Ascending aorta (tissue), 2 donors: ENCODE results near the gene PROCA1. TPM values are rescaled to one million over a fixed set of nuclear protein-coding genes. Genes with fewer than 3 reads are reported as not detected.

Experiments used
- DNase-seq, 2 donors: peaks; one replicate each; pipeline ENCODE4 v3.0.0-alpha.2; 2019; ENCODE audit warnings: low spot score in 2 of 2
- H3K27ac ChIP-seq, 2 donors: fragments of 200-600 bp; sonication (generic); one replicate each; pipeline ENCODE4 v1.5.1; 2016 to 2017; ENCODE audit warnings: mild to moderate bottlenecking in 1 of 2
- H3K27me3 ChIP-seq: fragments of 200-600 bp; sonication (generic); one replicate; pipeline ENCODE4 v1.5.1; 2017
- H3K36me3 ChIP-seq, 2 donors: fragments of 200-600 bp; sonication (generic); one replicate each; pipeline ENCODE4 v1.5.1; 2016
- H3K4me1 ChIP-seq, 2 donors: fragments of 200-600 bp; sonication (generic); one replicate each; pipeline ENCODE4 v1.5.1; 2016 to 2017; ENCODE audit warnings: mild to moderate bottlenecking in 1 of 2
- H3K4me3 ChIP-seq, 2 donors: fragments of 200-600 bp; sonication (generic); one replicate each; pipeline ENCODE4 v1.5.1; 2016 to 2017; ENCODE audit warnings: mild to moderate bottlenecking in 1 of 2
- H3K9me3 ChIP-seq, 2 donors: fragments of 200-600 bp; sonication (generic); one replicate each; pipeline ENCODE4 v1.5.1; 2016
- intact Hi-C: fragments of 100-400 bp; cut with DNase I; formaldehyde crosslinking; loops from one replicate; pipeline ENCODE4 v1.15.1; 2023
- total RNA-seq: library from RNA; depleted of rRNA; stranded (reverse); fragments of >200 nt; gene quantifications from one replicate; pipeline ENCODE4 v1.1.0, GENCODE V29; 2016
- TF ChIP-seq, protein P1 (sequence below), 3 experiments: fragments of 200-600 bp in 2 of 3; fragments of 450-650 bp in 1 of 3; sonication (generic) in 2 of 3; IDR thresholded peaks; one replicate each; pipeline ENCODE4 v1.5.1; 2016 to 2019; ENCODE audit warnings: antibody characterized with exemption in 3 of 3, mild to moderate bottlenecking in 1 of 3, moderate library complexity in 1 of 3

PROCA1 gene
- total RNA-seq, 1 donor from 2014 or later = 1.6 TPM

DNA sequence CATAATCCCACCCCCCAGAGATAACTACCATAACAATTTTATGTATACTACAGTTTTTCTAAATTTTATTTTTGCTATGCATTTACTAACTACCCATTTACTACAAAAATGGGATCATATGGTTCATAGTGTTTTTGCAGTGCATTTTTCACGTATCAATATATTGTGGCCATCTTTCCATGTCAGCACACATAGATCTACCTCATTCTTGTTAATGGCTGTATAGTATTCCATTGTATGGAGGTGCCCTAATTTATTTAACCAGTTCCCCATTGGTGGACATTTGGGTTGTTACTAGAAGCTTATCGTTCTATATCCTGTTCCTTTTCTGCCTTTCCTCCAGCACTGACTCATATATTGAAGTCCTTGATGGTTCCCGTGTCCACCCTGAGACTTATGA lies 22.7 kb downstream of the PROCA1 start:
- no peak overlapping the region for H3K4me3 ChIP-seq
- peaks cover 79 to 95% of the 10 kb centered on the region in 2 donors for H3K36me3 ChIP-seq
- intact Hi-C loops = no loop called here
- no peak for DNase-seq
- H3K27me3 ChIP-seq = no peaks in the 10 kb centered on the region
- TF ChIP-seq, protein P1, sequence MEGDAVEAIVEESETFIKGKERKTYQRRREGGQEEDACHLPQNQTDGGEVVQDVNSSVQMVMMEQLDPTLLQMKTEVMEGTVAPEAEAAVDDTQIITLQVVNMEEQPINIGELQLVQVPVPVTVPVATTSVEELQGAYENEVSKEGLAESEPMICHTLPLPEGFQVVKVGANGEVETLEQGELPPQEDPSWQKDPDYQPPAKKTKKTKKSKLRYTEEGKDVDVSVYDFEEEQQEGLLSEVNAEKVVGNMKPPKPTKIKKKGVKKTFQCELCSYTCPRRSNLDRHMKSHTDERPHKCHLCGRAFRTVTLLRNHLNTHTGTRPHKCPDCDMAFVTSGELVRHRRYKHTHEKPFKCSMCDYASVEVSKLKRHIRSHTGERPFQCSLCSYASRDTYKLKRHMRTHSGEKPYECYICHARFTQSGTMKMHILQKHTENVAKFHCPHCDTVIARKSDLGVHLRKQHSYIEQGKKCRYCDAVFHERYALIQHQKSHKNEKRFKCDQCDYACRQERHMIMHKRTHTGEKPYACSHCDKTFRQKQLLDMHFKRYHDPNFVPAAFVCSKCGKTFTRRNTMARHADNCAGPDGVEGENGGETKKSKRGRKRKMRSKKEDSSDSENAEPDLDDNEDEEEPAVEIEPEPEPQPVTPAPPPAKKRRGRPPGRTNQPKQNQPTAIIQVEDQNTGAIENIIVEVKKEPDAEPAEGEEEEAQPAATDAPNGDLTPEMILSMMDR (IDR thresholded peaks at IDR 0.05) = no peak
- H3K27ac ChIP-seq = no peak overlapping the region
- no peaks in the 10 kb centered on the region for H3K4me1 ChIP-seq
- H3K9me3 ChIP-seq = no peaks in the 10 kb centered on the region

DNA sequence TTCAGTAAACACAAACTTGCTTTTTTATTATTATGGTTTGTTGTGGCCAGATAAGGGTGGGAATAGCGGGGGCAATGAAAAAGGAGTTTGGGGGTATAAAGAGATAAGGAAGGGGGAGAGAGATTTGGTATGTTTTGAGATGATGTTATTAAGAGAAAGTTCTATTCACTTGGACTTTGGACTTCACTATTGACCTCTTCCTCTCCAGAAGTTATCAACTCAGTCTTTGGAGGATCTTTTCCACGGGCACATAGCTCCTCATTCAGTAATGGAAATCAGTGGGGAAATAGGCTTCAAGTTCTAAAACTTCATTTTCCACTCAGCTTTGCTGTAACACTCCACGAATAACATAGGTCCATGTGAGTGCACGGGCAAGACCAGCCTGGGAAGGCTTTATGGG lies 23.2 kb downstream of the PROCA1 start:
- no peaks in the 10 kb centered on the region for H3K4me1 ChIP-seq
- H3K36me3 ChIP-seq = peaks cover 79 to 95% of the 10 kb centered on the region in 2 donors
- TF ChIP-seq, protein P1 (IDR thresholded peaks at IDR 0.05) = no peak
- H3K9me3 ChIP-seq = no peaks in the 10 kb centered on the region
- H3K27ac ChIP-seq = no peak overlapping the region
- no peak for DNase-seq
- intact Hi-C loops = no loop called here
- no peaks in the 10 kb centered on the region for H3K27me3 ChIP-seq
- no peak overlapping the region for H3K4me3 ChIP-seq

DNA sequence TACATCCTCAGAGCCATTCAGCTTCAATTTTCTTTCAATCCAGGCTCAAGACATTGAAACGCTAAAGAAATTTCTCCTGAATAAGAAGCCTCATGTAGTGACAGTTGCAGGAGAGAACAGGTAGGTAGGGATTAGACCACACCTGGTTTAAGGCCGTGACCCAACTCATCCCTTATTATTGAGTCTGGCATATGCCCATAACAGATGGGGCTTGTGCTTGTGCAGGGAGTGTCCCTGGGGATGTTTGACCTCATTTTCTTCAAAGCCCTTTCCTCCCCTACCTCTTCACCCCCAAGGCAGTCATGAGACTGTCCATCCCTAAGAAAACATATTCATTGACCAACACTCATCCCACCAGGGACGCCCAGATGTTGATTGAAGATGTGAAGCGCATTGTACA lies 25.4 kb downstream of the PROCA1 start:
- no peaks in the 10 kb centered on the region for H3K4me1 ChIP-seq
- no peak overlapping the region for H3K27ac ChIP-seq
- no peaks in the 10 kb centered on the region for H3K9me3 ChIP-seq
- no peak for DNase-seq
- no peak overlapping the region for H3K4me3 ChIP-seq
- TF ChIP-seq, protein P1 (IDR thresholded peaks at IDR 0.05) = no peak
- intact Hi-C loops = no loop called here
- no peaks in the 10 kb centered on the region for H3K27me3 ChIP-seq
- peaks cover 100% of the 10 kb centered on the region in 2 donors for H3K36me3 ChIP-seq

DNA sequence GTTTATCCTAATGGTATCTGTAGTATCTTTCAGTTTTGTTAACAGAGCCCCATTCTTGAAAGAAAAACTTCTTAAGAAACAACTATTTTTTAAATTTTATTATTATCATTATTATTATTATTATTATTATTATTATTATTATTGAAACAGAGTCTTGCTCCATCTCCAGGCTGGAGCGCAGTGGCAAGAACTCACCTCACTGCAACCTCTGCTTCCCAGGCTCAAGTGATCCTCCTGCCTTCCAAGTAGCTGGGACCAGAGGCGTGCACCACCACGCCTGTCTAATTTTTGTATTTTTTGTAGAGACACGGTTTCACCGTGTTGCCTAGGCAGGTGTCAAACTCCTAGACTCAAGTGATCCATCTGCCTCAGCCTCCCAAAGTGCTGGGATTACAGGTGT lies 26.3 kb downstream of the PROCA1 start:
- Histone ChIP-seq H3K9me3 (no peaks in the 10 kb centered on the region), H3K36me3 (peaks cover 100% of the 10 kb centered on the region in 2 donors), H3K27ac (no peak overlapping the region), H3K27me3 (no peaks in the 10 kb centered on the region), H3K4me1 (no peaks in the 10 kb centered on the region), H3K4me3 (no peak overlapping the region)
- intact Hi-C loops = no loop called here
- TF ChIP-seq, protein P1 (IDR thresholded peaks at IDR 0.05) = no peak
- no peak for DNase-seq

DNA sequence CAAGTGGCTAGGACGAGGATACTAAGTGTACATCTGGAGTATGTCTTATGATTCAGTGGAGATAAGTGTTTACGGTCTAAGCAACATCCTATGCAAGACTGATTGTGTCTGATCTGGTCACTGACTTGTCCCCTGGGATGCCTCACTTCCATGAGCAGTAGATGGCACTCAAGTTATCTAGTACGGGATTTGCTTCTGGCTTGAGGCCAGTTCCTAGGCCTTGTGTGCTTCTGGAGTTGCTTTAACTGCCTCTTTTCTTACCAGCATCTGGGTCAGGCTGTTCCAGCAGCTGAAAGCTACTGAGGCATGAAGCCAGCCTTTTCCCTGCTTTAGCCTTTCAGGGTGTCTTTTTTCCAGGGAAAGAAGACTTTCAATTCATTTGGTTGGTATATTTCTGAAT lies 26.7 kb downstream of the PROCA1 start:
- Histone ChIP-seq H3K36me3 (peaks cover 100% of the 10 kb centered on the region in 2 donors), H3K27me3 (no peaks in the 10 kb centered on the region), H3K27ac (no peak overlapping the region), H3K4me1 (no peaks in the 10 kb centered on the region), H3K9me3 (no peaks in the 10 kb centered on the region), H3K4me3 (no peak overlapping the region)
- TF ChIP-seq, protein P1 (IDR thresholded peaks at IDR 0.05) = no peak
- DNase-seq = no peak
- intact Hi-C loops = no loop called here

DNA sequence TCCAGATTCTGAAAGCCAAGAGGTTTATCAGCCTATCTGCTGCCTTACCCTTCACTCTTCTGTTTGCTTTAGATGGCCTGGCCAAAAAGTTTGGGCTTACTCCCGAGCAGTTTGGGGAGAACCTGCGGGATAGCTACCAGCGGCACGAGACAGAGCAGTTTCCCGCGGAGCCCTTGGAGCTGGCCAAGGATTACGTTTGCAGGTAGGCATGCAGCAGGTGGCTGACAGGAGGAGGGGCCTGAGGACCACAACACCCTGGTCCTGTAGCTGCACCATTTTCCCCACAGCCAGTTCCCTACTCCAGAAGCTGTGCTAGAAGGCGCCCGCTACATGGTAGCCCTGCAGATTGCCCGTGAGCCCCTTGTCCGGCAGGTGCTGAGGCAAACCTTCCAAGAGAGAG lies 29.0 kb downstream of the PROCA1 start:
- DNase-seq = no peak
- Histone ChIP-seq H3K27me3 (no peaks in the 10 kb centered on the region), H3K36me3 (peaks cover 100% of the 10 kb centered on the region in 2 donors), H3K9me3 (no peaks in the 10 kb centered on the region), H3K27ac (no peak overlapping the region), H3K4me3 (no peak overlapping the region), H3K4me1 (no peaks in the 10 kb centered on the region)
- intact Hi-C loops = no loop called here
- TF ChIP-seq, protein P1 (IDR thresholded peaks at IDR 0.05) = no peak
